Measurements from ENCODE around the gene PSAPL1.

Gene PSAPL1

DNA sequence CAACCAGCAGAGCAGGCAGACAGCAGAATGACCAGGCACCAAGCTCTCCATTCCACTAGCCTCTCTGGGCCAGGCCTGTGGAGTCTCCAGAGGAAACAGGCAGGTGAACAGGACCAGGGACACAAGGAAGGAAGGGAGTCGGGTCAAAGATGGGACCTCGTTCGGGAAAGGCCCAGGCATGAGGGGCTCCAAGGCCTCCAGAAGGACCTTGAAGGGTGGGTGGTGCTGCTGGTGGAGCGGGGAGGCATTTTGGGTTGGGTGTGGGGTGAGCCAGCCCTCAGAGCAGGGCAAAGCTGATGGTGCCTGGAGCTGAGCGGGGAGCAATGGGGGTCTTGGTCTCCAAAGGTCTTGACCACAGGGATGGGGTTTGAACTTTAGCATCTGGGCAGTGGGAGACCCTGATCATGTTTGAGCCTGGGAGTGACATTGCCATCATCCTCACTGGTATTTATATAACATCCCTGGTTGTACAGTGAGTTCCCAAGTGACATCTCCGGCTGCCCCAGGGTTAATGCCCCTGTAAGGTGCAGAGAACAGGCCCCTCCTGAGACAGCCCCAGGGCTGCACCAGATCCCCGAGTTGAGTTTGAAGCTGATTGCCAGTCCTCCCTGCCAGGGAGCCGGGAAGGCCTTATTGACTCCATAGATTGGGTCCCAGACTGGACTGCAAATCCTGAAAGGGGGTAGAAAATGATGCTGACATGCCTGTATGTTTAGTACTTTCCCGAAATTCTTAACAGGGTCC, 52.7 kb downstream of the PSAPL1 start:
- DNase-seq (ENCODE audit: low read depth, low spot score) = no peak

DNA sequence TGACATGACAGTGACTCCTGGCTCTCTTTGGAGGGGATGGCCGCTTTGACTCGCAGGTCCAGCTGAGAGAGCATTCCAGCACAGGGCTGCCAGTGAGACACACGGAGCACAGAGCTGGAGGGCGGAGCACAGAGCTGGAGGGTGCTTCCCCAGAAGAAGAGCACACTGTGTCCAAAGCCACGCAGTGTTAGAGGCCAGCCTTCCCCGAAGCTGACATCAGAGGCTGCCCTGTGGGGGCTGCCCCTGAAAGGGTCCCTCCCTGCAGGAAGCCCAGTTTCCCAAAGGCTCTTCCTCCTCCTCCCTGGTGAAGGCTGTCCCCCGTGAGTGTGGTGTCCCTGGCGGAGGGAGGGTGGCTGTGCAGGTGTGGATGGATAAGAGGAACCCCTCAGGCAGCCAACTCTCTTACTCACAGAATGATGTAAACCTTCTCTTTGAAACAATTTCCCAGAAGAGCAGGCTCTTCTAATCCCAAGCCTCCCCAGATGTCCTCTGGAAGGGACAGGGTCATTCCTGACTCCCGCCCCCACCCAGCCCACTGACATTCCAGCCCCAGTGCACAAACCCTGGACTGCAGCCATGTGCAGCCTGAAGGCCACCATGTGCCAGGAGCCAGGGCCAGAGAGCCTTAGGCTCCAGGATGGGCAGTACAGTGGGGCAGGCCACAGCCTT, 53.4 kb downstream of the PSAPL1 start:
- no peak for DNase-seq (ENCODE audit: low read depth, low spot score)

All from ELF-1 (cell line).